ENCODE data around the gene UTY. TPM values are rescaled to one million over a fixed set of nuclear protein-coding genes. Genes with fewer than 3 reads are reported as not detected.

Gene UTY
- total and polyA plus RNA-seq, 2 donors (not counting 3 experiments of a cell fraction or from before 2014, with no cell fraction given) = 4.8 to 17.9 TPM

GRCh38 chrY:13312966-13313365 is 166.9 kb downstream of the UTY start:
- H3K9me1 ChIP-seq (replicated peaks; ENCODE audit: control insufficient read depth, extremely low read depth, insufficient read depth, low read length) = no peaks in the 10 kb centered on the region
- H3K9ac ChIP-seq (replicated peaks; ENCODE audit: extremely low read depth, insufficient read depth, low read length) = no peak overlapping the region
- no peak overlapping the region for H3K27ac ChIP-seq (ENCODE audit: insufficient read depth, low read depth, low read length)
- no peaks in the 10 kb centered on the region for H3K79me2 ChIP-seq (ENCODE audit: control insufficient read depth, insufficient read depth, low read length)
- FAIRE-seq = no peak
- no peaks in the 10 kb centered on the region for H3K9me3 ChIP-seq (replicated peaks; ENCODE audit: control insufficient read depth, insufficient read depth, low read length)
- no TSS peak for BruUV-seq (replicated peaks)
- peaks cover 6% of the 10 kb centered on the region for H3K4me1 ChIP-seq (ENCODE audit: control insufficient read depth, extremely low read depth, insufficient read depth, low read length)
- H2AFZ ChIP-seq (ENCODE audit: low read depth, low read length) = no peak overlapping the region
- H3K27me3 ChIP-seq (ENCODE audit: control insufficient read depth in 2 of 2, insufficient read depth in 2 of 2, low read length in 2 of 2) = no peaks in the 10 kb centered on the region
- no peaks in the 10 kb centered on the region for H4K20me1 ChIP-seq (replicated peaks; ENCODE audit: control insufficient read depth, extremely low read depth, insufficient read depth, low read length)
- TF ChIP-seq MYC (IDR thresholded peaks at IDR 0.05; ENCODE audit: low read depth, low read length) (no peak), POLR2A (IDR thresholded peaks at IDR 0.05; ENCODE audit: low read depth, low read length) (no peak), JUN (IDR thresholded peaks at IDR 0.05; ENCODE audit: borderline replicate concordance, insufficient read depth, insufficient read length, low read depth) (no peak), CTCF (IDR thresholded peaks at IDR 0.05; ENCODE audit: extremely low read depth in 1 of 2, insufficient read depth in 1 of 2, low read depth in 1 of 2, low read length in 2 of 2) (no peak), POLR2AphosphoS5 (IDR thresholded peaks at IDR 0.05; ENCODE audit: insufficient read depth, low read depth, low read length) (no peak), GATA2 (IDR thresholded peaks at IDR 0.05; ENCODE audit: insufficient read depth, insufficient read length, low read depth, low read length) (no peak), MAX (IDR thresholded peaks at IDR 0.05; ENCODE audit: insufficient read depth, insufficient read length) (no peak), FOS (IDR thresholded peaks at IDR 0.05; ENCODE audit: borderline replicate concordance, insufficient read depth, low read length) (no peak), EZH2 (IDR thresholded peaks at IDR 0.05; ENCODE audit: borderline replicate concordance, low read depth, low read length, severe bottlenecking) (no peak)
- no peak overlapping the region for H3K4me3 ChIP-seq (replicated peaks in 1 of 3; ENCODE audit: insufficient read depth in 1 of 3, low read depth in 1 of 3, low read length in 3 of 3)
- H3K36me3 ChIP-seq (ENCODE audit: control insufficient read depth in 2 of 2, extremely low read depth in 1 of 2, insufficient read depth in 2 of 2, low read length in 2 of 2) = no peaks in the 10 kb centered on the region
- POLR2A ChIA-PET = no interaction called here
- no peak overlapping the region for H3K4me2 ChIP-seq (ENCODE audit: insufficient read depth, low read length)
- intact Hi-C loops (cut with micrococcal nuclease) = no loop called here
- dilution Hi-C loops (cut with MboI; ENCODE audit: extremely low pct_ligation_motif_present, low sequenced_read_pairs) = no loop called here
- no peak for DNase-seq (ENCODE audit: low read depth, low spot score)
- CTCF ChIA-PET = no interaction called here
